Body of pancreas (tissue), 4 donors: ENCODE data around the gene DNMT3A.

Source experiments
- POLR2A ChIP-seq, 3 donors: fragments of 450-650 bp; IDR thresholded peaks; one replicate each; pipeline ENCODE4 v1.6.1; 2016; ENCODE audit warnings: antibody characterized with exemption in 3 of 3, mild to moderate bottlenecking in 2 of 3
- TF ChIP-seq, protein P1 (sequence below), 7 experiments: fragments of 450-650 bp in 4 of 7; fragments of 200-600 bp in 3 of 7; sonication (generic) in 3 of 7; IDR thresholded peaks; one replicate each; pipeline ENCODE4 v1.5.1; 2016 to 2019; ENCODE audit warnings: antibody characterized with exemption in 7 of 7

- TF ChIP-seq, protein P1, sequence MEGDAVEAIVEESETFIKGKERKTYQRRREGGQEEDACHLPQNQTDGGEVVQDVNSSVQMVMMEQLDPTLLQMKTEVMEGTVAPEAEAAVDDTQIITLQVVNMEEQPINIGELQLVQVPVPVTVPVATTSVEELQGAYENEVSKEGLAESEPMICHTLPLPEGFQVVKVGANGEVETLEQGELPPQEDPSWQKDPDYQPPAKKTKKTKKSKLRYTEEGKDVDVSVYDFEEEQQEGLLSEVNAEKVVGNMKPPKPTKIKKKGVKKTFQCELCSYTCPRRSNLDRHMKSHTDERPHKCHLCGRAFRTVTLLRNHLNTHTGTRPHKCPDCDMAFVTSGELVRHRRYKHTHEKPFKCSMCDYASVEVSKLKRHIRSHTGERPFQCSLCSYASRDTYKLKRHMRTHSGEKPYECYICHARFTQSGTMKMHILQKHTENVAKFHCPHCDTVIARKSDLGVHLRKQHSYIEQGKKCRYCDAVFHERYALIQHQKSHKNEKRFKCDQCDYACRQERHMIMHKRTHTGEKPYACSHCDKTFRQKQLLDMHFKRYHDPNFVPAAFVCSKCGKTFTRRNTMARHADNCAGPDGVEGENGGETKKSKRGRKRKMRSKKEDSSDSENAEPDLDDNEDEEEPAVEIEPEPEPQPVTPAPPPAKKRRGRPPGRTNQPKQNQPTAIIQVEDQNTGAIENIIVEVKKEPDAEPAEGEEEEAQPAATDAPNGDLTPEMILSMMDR (IDR thresholded peaks at IDR 0.05) = no peak
- TF ChIP-seq POLR2A (IDR thresholded peaks at IDR 0.05) = no peak
These were observed 556 bp downstream of the DNMT3A start for GRCh38 chr2:25341011-25341727.
